ENCODE data around the gene DPF3. TPM values are rescaled to one million over a fixed set of nuclear protein-coding genes. Genes with fewer than 3 reads are reported as not detected.

The DPF3 gene
- total and polyA plus RNA-seq, 9 of the 15 experiments (the other 6 are each of a cell fraction or from before 2014, with no cell fraction given), result 0.21 to 4.9 (median 1.2) TPM

DNA sequence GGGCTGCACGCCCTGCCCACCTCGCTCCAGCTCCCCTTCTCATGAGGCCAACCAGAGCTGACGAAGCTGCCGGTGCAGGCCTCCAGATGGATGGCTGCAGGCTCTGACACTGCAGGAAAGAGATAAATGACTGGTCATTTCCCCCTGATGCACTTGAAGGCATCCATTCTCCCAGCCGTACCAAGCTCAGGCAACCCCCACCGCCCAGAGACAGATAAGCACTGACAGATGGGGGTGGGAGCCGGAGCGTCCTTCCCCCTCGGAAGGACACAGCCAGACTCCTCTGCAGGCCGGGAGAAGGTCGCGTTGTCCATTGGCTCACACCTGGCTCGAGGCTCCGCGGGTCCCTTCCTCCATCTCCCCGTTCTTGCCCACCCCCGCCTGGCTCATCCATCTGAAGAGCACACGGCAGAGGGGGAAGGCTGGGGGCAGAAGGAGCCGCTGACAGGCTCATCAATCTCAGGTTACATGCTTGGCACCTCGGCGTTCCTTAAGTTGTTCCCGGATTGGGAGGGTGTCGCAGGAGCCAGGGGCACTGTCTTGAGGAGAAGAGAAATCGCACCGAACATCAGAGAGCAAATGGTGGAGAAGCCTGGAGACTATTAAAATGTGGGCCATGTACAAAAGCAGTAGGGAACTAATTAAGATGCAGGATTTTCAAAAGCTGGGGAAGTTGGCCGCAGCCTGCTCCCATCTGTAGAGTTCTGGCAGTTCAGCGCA is 151.6 kb downstream of the DPF3 start (continued):
- TF ChIP-seq MGA (IDR thresholded peaks at IDR 0.05), result no peak
- no peak for TF ChIP-seq ZNF280A (IDR thresholded peaks at IDR 0.05; ENCODE audit: low read depth, partially characterized antibody)
- TF ChIP-seq ZNF175 (CRISPR knock-in tag; IDR thresholded peaks at IDR 0.05; ENCODE audit: low read depth), result no peak
- 0 out of 2 replicates have a peak, but pooled peaks have one; percentile 16 for TF ChIP-seq JUND (IDR thresholded peaks at IDR 0.05; ENCODE audit: borderline replicate concordance, low read depth, low read length)
- no peak; the same call in 2 of the 3 replicates for TF ChIP-seq JUND (tag; IDR thresholded peaks at IDR 0.05; ENCODE audit: borderline replicate concordance, low read depth, low read length)
- TF ChIP-seq CEBPG (CRISPR knock-in tag; IDR thresholded peaks at IDR 0.05), result no peak
- TF ChIP-seq CEBPG (tag; conservative IDR thresholded peaks at IDR 0.05 in 1 of 2, IDR thresholded peaks at IDR 0.05 in 1 of 2), result no peak
- TF ChIP-seq FOXO4 (CRISPR knock-in tag; IDR thresholded peaks at IDR 0.05), result no peak
- no peak for TF ChIP-seq ZNF695 (CRISPR knock-in tag; IDR thresholded peaks at IDR 0.05)

All from K562 (cell line).